Fibroblast of villous mesenchyme (primary cell): ENCODE measurements around the gene SERPINI1. TPM values are rescaled to one million over a fixed set of nuclear protein-coding genes. Genes with fewer than 3 reads are reported as not detected.

Source experiments
- DNase-seq: peaks from one replicate; pipeline ENCODE4 v3.0.0-alpha.2; 2010; ENCODE audit warnings: low read depth
- H3K4me3 ChIP-seq: 2 replicates; pipeline ENCODE4 v1.5.1; 2011; ENCODE audit warnings: low read depth, mild to moderate bottlenecking, low read length
- CTCF ChIP-seq: IDR thresholded peaks from 2 replicates; pipeline ENCODE4 v1.5.1; 2012; ENCODE audit warnings: low read depth, mild to moderate bottlenecking, low read length; ENCODE audit not compliant: insufficient read depth
- total RNA-seq: library from RNA; depleted of rRNA; stranded (reverse); fragments of >200 nt; gene quantifications from 2 replicates; pipeline ENCODE4 v1.2.3, GENCODE V29; 2012

The SERPINI1 gene
- total RNA-seq, 1 donor: 2.2 TPM

- H3K4me3 ChIP-seq: no peak overlapping the region
- TF ChIP-seq CTCF: no peak
- no peak for DNase-seq
Measured at GRCh38 chr3:167777356-167777755, 41.8 kb downstream of the SERPINI1 start.

- H3K4me3 ChIP-seq: no peak overlapping the region
- no peak for DNase-seq
- TF ChIP-seq CTCF: no peak
Measured at GRCh38 chr3:167780214-167780883, 44.8 kb downstream of the SERPINI1 start.

- no peak for TF ChIP-seq CTCF
- no peak for DNase-seq
- no peak overlapping the region for H3K4me3 ChIP-seq
Measured at GRCh38 chr3:167783781-167784180, 48.3 kb downstream of the SERPINI1 start.

- DNase-seq: no peak
- no peak for TF ChIP-seq CTCF
Measured at GRCh38 chr3:167785790-167786189, 50.3 kb downstream of the SERPINI1 start.

GRCh38 chr3:167787440-167787839 lies 51.9 kb downstream of the SERPINI1 start:
- TF ChIP-seq CTCF: no peak
- no peak overlapping the region for H3K4me3 ChIP-seq
- no peak for DNase-seq

More at GRCh38 chr3:167785790-167786189, 50.3 kb downstream of the SERPINI1 start:
- no peak overlapping the region for H3K4me3 ChIP-seq

GRCh38 chr3:167798443-167798842 lies 62.9 kb downstream of the SERPINI1 start:
- TF ChIP-seq CTCF: no peak
- DNase-seq: no peak
- H3K4me3 ChIP-seq: no peak overlapping the region

- no peak overlapping the region for H3K4me3 ChIP-seq
- no peak for DNase-seq
- TF ChIP-seq CTCF: no peak
Measured at GRCh38 chr3:167808910-167809309, 73.4 kb downstream of the SERPINI1 start.
